Limb (tissue), 2 donors: Measurements from ENCODE around the gene DOK1.

ENCODE experiments used
- DNase-seq, 2 donors: peaks; one replicate each; pipeline ENCODE4 v3.0.0-alpha.2; 2016; ENCODE audit errors: extremely low spot score in 2 of 2

The DOK1 gene

GRCh38 chr2:74566754-74567085 lies 12.2 kb downstream of the DOK1 start:
- DNase-seq = no peak

GRCh38 chr2:74567881-74568280 lies 13.4 kb downstream of the DOK1 start:
- DNase-seq = no peak

- DNase-seq = no peak
These were observed 15.2 kb downstream of the DOK1 start for GRCh38 chr2:74569686-74570085.

- DNase-seq = no peak
These were observed 16.5 kb downstream of the DOK1 start for GRCh38 chr2:74571058-74571457.

- DNase-seq = no peak
These were observed 17.8 kb downstream of the DOK1 start for GRCh38 chr2:74572178-74572925.

GRCh38 chr2:74573747-74574562 lies 19.4 kb downstream of the DOK1 start:
- DNase-seq = no peak

- DNase-seq = no peak
These were observed 20.8 kb downstream of the DOK1 start for GRCh38 chr2:74575320-74575719.

- DNase-seq = no peak
These were observed 21.8 kb downstream of the DOK1 start for GRCh38 chr2:74576211-74576862.

- DNase-seq = peak in 1 of 2 donors; percentile 50
These were observed 22.3 kb downstream of the DOK1 start for GRCh38 chr2:74576863-74577229.

GRCh38 chr2:74577448-74577847 lies 22.9 kb downstream of the DOK1 start:
- DNase-seq = no peak

- DNase-seq = no peak
These were observed 23.9 kb downstream of the DOK1 start for GRCh38 chr2:74578408-74578807.

GRCh38 chr2:74581463-74581862 lies 26.9 kb downstream of the DOK1 start:
- DNase-seq = no peak

- DNase-seq = no peak
These were observed 27.7 kb downstream of the DOK1 start for GRCh38 chr2:74582184-74582583.

- no peak for DNase-seq
These were observed 29.0 kb downstream of the DOK1 start for GRCh38 chr2:74583504-74583903.

GRCh38 chr2:74584088-74584645 lies 29.6 kb downstream of the DOK1 start:
- DNase-seq = no peak

GRCh38 chr2:74585406-74586185 lies 31.1 kb downstream of the DOK1 start:
- no peak for DNase-seq

- DNase-seq = peak; percentile 72 to 78
These were observed 33.3 kb downstream of the DOK1 start for GRCh38 chr2:74587664-74588277.

GRCh38 chr2:74588664-74589063 lies 34.1 kb downstream of the DOK1 start:
- DNase-seq = no peak

GRCh38 chr2:74593826-74594772 lies 39.6 kb downstream of the DOK1 start:
- DNase-seq = no peak

- DNase-seq = no peak
These were observed 42.1 kb downstream of the DOK1 start for GRCh38 chr2:74596584-74596983.
